ENCODE data around the gene SSBP4. TPM values are rescaled to one million over a fixed set of nuclear protein-coding genes. Genes with fewer than 3 reads are reported as not detected.

Gene SSBP4
- total RNA-seq, 4 donors from 2014 or later = 67.4 to 172 (median 84.2) TPM

GRCh38 chr19:18414504-18415177 lies 4.6 kb upstream of the SSBP4 start:
- peaks cover 0 to 59% (median 41%) of the 10 kb centered on the region in 4 donors for H3K4me1 ChIP-seq

DNA sequence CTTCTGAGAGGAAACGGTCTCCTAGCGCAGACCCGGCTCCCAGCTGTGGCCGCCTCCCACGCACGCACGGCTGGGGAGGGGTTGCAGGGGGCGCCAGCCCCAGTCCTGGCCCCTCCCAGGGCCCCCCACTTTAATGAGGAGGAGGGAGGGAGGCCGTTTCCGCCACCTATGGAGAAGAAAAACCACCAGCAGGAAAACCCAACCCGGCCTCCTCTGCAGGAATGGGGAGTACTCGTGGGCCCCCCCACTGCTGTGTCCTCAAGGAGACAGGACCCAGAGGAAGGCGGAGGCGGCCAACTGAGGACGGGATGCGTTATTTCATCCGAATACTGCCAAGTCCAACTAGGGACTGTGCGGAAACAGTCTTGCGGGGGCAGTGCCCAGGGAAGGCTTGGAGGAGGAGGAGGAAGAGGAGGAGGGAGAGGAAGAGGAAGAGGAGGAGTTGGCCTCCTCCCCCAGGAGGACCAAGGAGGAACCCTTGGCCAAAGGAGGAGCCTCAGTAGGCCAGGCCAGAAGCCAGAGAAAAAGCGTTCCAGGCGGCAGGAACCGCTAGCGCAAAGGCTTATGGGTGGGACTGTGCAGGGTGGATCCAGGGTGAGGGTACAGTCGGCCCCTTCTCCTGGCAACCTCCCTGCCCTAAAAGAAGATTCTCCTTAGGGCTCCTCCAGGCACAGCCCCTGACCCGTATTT lies 3.9 kb upstream of the SSBP4 start:
- no peaks in the 10 kb centered on the region for H3K36me3 ChIP-seq
- H3K9me3 ChIP-seq = no peaks in the 10 kb centered on the region
- WGBS, 2 donors = 1 to 6% methylated on average over 17 to 25 of the region's 25 CpGs
- H3K27me3 ChIP-seq = no peaks in the 10 kb centered on the region
- DNase-seq (ENCODE audit: low spot score in 2 of 2) = peak; percentile 61 to 69
- TF ChIP-seq POLR2A (IDR thresholded peaks at IDR 0.05) (peak; percentile 32 to 72), CTCF (IDR thresholded peaks at IDR 0.05) (no peak), EP300 (IDR thresholded peaks at IDR 0.05) (peak in 1 of 2 donors; percentile 88)
- H3K4me1 ChIP-seq = peaks cover 0 to 61% (median 43%) of the 10 kb centered on the region in 4 donors
- H3K4me3 ChIP-seq = peak overlapping the region; percentile 13 to 73 (median 20)
- peak overlapping the region; percentile 85 to 97 (median 89) for H3K27ac ChIP-seq

More at GRCh38 chr19:18414504-18415177, 4.6 kb upstream of the SSBP4 start:
- H3K27ac ChIP-seq = peak overlapping the region; percentile 85 to 97 (median 89)
- no peaks in the 10 kb centered on the region for H3K27me3 ChIP-seq
- DNase-seq (ENCODE audit: low spot score in 2 of 2) = no peak
- no peaks in the 10 kb centered on the region for H3K36me3 ChIP-seq
- WGBS, 2 donors = 7 to 9% methylated on average over 11 of the region's 11 CpGs
- TF ChIP-seq EP300 (IDR thresholded peaks at IDR 0.05) (no peak), POLR2A (IDR thresholded peaks at IDR 0.05) (no peak), CTCF (IDR thresholded peaks at IDR 0.05) (no peak)
- no peaks in the 10 kb centered on the region for H3K9me3 ChIP-seq
- peak overlapping the region; percentile 13 to 73 (median 20) for H3K4me3 ChIP-seq

DNA sequence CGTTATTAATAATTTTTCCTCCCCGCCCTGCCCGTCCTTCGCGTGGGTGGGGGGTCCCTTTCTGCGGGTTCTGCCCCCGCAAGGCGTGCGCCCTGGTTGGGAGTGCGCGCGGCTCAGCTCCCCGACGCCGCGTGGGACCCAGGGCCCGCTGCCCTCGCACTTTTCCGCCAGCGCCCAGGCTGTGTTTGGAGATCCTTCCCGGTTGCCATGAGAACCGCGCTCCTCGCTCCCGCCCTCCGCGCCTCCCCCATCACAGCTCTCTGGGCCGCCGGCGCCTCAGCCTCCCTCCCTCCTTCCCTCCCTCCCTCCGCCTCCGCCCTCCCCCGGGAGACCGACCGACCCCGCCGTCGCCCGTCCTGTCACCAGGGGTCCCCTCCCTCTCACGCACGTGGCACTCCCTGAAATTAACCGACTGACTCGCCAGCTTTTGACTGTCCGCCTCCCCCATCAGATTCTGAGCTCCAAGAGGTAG lies 2.4 kb upstream of the SSBP4 start:
- H3K4me1 ChIP-seq = peaks cover 0 to 70% (median 50%) of the 10 kb centered on the region in 4 donors
- no peaks in the 10 kb centered on the region for H3K36me3 ChIP-seq
- H3K27ac ChIP-seq = peak overlapping the region; percentile 85 to 97 (median 89)
- H3K9me3 ChIP-seq = no peaks in the 10 kb centered on the region
- peak overlapping the region; percentile 27 to 73 (median 36) for H3K4me3 ChIP-seq
- WGBS, 2 donors = 1 to 2% methylated on average over 39 to 44 of the region's 44 CpGs
- DNase-seq (ENCODE audit: low spot score in 2 of 2) = peak; percentile 87 to 92
- peak in 1 of 2 donors; percentile 65 for TF ChIP-seq EP300 (IDR thresholded peaks at IDR 0.05)
- peak in 1 of 2 donors; percentile 52 for TF ChIP-seq POLR2A (IDR thresholded peaks at IDR 0.05)
- no peak for TF ChIP-seq CTCF (IDR thresholded peaks at IDR 0.05)
- H3K27me3 ChIP-seq = no peaks in the 10 kb centered on the region

DNA sequence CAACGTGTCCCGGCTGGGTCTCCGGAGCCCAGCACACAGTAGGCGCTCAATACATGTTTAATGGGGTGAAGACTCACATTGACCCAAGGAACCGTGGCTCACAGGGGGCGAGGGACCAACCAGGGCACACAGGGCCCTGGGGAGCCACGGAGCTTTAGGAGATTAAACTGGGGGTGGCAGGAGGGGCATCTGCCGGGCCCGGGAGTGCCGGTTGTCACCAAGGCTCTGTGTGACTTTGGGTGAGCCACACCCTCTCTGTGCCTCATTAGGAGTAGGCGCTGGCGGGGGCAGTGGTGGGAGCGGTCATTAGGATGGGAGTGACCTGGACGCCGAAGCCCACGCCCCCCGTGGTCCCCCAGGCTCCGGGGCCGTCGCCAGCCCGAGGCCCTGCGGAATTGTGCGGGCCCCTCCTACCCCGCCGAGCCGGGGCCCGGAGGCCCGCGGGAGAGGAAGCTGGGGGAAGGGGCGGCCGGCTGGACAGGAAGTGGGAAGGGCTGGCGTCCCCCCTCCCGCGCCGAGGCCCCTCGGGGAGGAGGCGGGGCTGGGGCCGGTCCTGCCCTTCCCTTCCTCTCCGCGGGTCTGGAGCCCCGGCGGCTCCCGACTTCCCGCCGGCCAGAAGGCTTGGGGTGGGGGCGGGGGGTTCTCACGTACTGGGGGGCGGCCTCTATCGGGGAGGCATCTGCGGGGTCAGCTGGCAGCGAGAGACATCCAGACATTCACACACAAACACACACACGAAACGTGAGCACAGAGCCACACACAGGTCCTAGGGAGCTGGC lies 1.8 kb upstream of the SSBP4 start:
- Histone ChIP-seq H3K27me3 (no peaks in the 10 kb centered on the region), H3K9me3 (no peaks in the 10 kb centered on the region), H3K27ac (peak overlapping the region; percentile 85 to 97 (median 89)), H3K4me1 (peaks cover 0 to 76% (median 53%) of the 10 kb centered on the region in 4 donors), H3K4me3 (peak overlapping the region; percentile 27 to 73 (median 36)), H3K36me3 (no peaks in the 10 kb centered on the region)
- peak in 1 of 2 donors; percentile 63 for DNase-seq (ENCODE audit: low spot score in 2 of 2)
- 0 to 1% methylated on average over 19 to 24 of the region's 53 CpGs for WGBS, 2 donors
- TF ChIP-seq POLR2A (IDR thresholded peaks at IDR 0.05) = peak in 1 of 2 donors; percentile 57
- TF ChIP-seq EP300 (IDR thresholded peaks at IDR 0.05) = peak in 1 of 2 donors; percentile 29
- no peak for TF ChIP-seq CTCF (IDR thresholded peaks at IDR 0.05)
